ENCODE measurements around the gene INPP5A. TPM values are rescaled to one million over a fixed set of nuclear protein-coding genes. Genes with fewer than 3 reads are reported as not detected.
"Not testable (repeated sequence)": the region's sequence is repeated elsewhere in the genome, so short reads cannot be mapped to it uniquely, and the experiment has no call there.

The INPP5A gene
- total RNA-seq, 2 experiments from 2014 or later: 9.1 to 9.9 TPM

DNA sequence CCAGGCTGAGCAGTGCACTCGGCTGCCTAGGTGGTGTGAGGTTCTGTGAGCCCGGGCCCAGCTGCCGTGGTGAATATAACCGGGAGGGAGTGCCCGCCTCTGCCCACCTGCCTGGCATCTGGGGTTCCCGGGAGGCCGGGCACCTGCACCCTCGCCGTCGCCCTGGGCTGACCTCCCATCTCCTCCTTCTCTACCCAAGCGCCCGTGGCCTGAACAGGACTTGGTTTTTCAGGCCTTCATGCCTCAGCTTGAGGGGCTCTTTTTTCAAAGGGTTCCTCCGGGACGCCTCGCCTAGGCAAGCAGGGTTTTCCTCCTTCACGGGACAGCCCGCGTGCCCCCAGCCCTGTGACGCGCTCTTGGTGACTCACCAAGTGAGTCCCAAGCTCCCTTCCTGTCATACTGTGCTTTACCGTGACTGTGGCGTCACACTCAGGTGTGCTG, 9.9 kb downstream of the INPP5A start:
- ChIA-PET POLR2A (no interaction called here), CTCF (interaction anchor here (1.0 kb wide), 1 partner anchor 116 kb away, joined by 3 read pairs; no protein-coding TSS in a partner anchor)
- no peak for DNase-seq
- no peaks in the 10 kb centered on the region for H3K27me3 Mint-ChIP-seq
- no peak overlapping the region for H3K27ac Mint-ChIP-seq
- peaks cover 57% of the 10 kb centered on the region for H3K4me1 Mint-ChIP-seq
- peaks cover 9% of the 10 kb centered on the region for H3K36me3 Mint-ChIP-seq (ENCODE audit: low read depth)
- no peak overlapping the region for H3K4me3 Mint-ChIP-seq
- no peaks in the 10 kb centered on the region for H3K9me3 Mint-ChIP-seq

DNA sequence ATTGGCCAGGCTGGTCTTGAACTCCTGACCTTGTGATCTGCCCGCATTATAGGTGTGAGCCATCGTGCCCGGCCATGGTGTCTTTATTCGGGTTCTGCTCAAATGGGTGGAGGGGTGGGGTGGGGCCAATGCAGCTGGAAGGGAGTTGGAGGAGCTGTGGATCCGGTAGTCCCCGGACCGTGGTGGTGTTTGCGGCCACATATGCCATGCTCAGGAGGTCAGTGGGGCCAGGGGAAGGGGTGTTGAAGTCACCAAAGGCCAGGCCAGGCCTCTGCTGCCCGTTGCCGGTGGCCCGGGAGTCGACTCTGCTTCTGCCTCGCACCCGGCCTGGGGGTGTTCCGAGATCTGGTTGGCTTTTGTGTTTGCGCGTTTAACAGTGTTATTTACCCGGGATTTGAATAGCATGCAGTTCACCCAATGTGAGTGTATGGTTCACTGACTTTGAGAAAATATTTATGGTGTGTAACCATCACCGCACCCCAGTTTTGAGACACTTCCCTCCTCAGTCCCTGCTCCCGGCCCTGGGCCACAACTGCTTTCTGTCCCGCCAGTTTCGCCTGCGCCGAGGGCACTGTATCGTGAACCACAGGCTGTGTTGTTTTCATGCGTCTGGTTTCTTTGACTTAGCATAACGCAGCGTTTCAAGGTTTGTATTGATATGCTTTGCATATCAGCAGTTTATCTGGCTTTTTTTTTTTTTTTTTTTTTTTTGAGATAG, 10.7 kb downstream of the INPP5A start:
- H3K4me1 Mint-ChIP-seq: peaks cover 49% of the 10 kb centered on the region
- H3K36me3 Mint-ChIP-seq (ENCODE audit: low read depth): peaks cover 7% of the 10 kb centered on the region
- no peaks in the 10 kb centered on the region for H3K9me3 Mint-ChIP-seq
- no peaks in the 10 kb centered on the region for H3K27me3 Mint-ChIP-seq
- no peak overlapping the region for H3K4me3 Mint-ChIP-seq
- ChIA-PET POLR2A (no interaction called here), CTCF (interaction anchor here (0.5 to 1.2 kb wide), 3 partner anchors 12 to 341 kb away, joined by 3 to 4 read pairs (median 3); no protein-coding TSS in a partner anchor)
- no peak for DNase-seq
- H3K27ac Mint-ChIP-seq: no peak overlapping the region

- Mint-ChIP-seq H3K27me3 (no peaks in the 10 kb centered on the region), H3K4me3 (no peak overlapping the region), H3K4me1 (peaks cover 44% of the 10 kb centered on the region), H3K9me3 (no peaks in the 10 kb centered on the region), H3K36me3 (ENCODE audit: low read depth) (peaks cover 6% of the 10 kb centered on the region), H3K27ac (no peak overlapping the region)
- DNase-seq: no peak
- ChIA-PET CTCF (interaction anchor here (1.2 kb wide), 1 partner anchor 11 kb away, joined by 4 read pairs; no protein-coding TSS in a partner anchor), POLR2A (no interaction called here)
Measured at GRCh38 chr10:132548869-132549268, 11.3 kb downstream of the INPP5A start.

DNA sequence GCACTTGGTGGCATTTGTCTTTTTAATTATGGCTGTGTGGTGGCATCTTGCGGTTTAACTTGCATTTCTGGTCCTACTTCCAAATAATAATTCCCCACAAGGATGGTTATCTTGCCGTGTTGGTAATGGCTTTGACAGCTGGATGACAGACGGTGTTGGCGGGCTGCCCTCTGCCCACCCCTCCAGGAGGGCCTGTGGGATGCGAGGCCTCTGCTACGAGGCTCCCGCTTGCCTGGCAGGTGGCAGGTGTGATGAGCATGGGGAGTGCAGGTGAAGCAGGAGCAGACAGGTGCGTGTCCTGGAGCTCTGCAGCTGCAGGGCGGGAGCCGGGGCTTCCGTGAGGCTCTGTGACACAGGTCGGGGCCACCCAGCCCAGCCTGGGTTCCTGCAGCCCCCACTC, 11.8 kb downstream of the INPP5A start:
- ChIA-PET CTCF (no interaction called here), POLR2A (no interaction called here)
- H3K4me3 Mint-ChIP-seq: no peak overlapping the region
- peaks cover 3% of the 10 kb centered on the region for H3K36me3 Mint-ChIP-seq (ENCODE audit: low read depth)
- no peak for DNase-seq
- no peaks in the 10 kb centered on the region for H3K27me3 Mint-ChIP-seq
- peaks cover 39% of the 10 kb centered on the region for H3K4me1 Mint-ChIP-seq
- no peak overlapping the region for H3K27ac Mint-ChIP-seq
- no peaks in the 10 kb centered on the region for H3K9me3 Mint-ChIP-seq

DNA sequence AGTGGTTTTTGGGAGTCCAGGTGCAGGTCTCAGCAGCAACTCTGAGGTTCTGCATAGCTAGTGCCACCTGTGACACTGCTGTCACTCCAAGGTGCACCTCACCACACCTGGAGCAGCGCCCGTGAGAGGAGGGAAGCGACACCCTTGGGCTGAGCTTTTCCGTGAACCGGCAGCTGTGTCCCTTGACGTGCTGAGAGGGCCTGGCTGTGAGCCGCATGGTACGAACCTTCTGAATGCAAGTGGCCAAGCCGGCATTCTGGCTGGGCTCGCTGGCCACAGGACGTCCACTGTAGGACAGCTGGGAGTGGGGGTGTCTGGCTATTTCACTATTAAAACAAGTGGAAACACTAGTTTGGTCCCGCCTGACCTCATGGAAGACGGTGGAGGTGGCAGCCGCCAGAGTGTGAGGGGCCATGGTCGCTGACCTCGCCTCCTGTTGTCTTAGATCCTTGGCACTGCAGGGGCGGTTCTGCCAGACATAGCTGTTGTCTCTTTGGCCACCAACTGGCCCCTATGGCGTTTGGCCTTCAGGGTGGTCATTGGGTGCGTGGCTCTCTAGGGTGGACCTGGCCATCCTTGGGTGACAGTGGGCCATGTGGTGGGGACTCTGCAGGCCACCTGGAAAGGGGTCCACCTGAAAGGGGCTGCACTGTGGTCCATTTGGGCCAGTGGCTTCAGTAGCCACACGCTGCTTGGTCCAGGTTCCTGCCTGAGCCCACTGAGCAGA, 12.9 kb downstream of the INPP5A start:
- H3K9me3 Mint-ChIP-seq: no peaks in the 10 kb centered on the region
- no peak for DNase-seq
- H3K4me1 Mint-ChIP-seq: peaks cover 28% of the 10 kb centered on the region
- H3K27me3 Mint-ChIP-seq: no peaks in the 10 kb centered on the region
- H3K4me3 Mint-ChIP-seq: no peak overlapping the region
- H3K36me3 Mint-ChIP-seq (ENCODE audit: low read depth): no peaks in the 10 kb centered on the region
- ChIA-PET POLR2A (no interaction called here), CTCF (interaction anchor here (1.3 to 2.2 kb wide), 2 partner anchors 10 to 71 kb away, joined by 3 to 7 read pairs; no protein-coding TSS in a partner anchor)
- H3K27ac Mint-ChIP-seq: peak overlapping the region; percentile 85

DNA sequence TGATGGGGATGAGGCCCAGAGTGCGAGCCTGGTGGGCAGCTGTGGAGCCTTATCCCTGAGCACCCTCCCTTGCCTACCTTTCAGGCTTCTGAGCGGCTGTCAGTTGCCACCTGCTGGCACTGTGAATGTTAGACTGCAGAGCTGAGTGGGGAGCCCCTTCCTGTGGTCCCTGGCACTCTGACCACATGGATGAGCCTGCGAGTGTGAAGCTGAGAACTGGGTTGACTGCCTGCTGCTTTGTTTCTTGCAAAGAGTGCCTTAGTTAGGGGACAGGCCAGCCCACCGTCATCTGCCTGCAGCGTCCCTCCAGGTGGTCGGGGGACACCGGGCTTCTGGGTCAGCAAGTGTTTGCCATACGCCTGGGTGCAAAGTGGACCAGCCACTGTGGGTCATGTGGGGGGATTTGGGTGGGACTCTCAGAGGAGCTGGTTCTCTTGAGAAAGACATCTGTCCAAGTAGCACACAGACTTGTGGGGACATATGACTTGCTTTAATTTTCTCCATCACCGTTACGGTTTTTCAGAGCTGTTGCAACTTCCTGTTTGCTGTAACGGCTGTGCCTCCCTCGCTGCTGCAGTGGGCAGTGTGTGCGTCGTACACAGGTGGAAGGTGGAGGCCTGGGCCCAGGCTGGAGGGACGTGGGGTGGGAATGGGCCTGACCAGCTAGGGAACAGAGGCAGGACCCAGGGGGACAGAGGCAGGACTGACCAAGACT, 13.7 kb downstream of the INPP5A start:
- Mint-ChIP-seq H3K4me1 (peaks cover 29% of the 10 kb centered on the region), H3K4me3 (peak overlapping the region; percentile 48), H3K9me3 (no peaks in the 10 kb centered on the region), H3K27ac (peak overlapping the region; percentile 85), H3K27me3 (no peaks in the 10 kb centered on the region), H3K36me3 (ENCODE audit: low read depth) (no peaks in the 10 kb centered on the region)
- peak; percentile 49 for DNase-seq
- ChIA-PET POLR2A (no interaction called here), CTCF (interaction anchor here (0.9 to 2.2 kb wide), 4 partner anchors 10 to 82 kb away, joined by 3 to 7 read pairs (median 3); no protein-coding TSS in a partner anchor)

DNA sequence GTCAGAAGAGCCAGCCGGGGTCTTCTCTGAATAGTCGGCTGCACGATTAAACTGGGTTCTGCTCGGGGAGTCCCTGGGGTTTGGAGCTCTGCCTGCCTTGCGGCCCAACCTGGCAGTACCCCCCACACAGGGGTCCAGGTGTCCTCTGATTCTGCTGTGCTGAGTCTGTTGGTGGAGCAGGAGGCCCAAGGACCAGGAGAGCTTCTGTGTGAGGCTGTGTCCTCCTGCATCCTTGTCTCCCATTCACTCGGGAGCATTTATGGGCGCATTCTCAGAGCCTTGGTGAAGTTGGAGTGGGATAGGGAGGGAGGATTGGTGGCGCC, 14.2 kb downstream of the INPP5A start:
- Mint-ChIP-seq H3K27ac (peak overlapping the region; percentile 85), H3K4me3 (peak overlapping the region; percentile 48), H3K4me1 (peaks cover 32% of the 10 kb centered on the region), H3K36me3 (ENCODE audit: low read depth) (no peaks in the 10 kb centered on the region), H3K9me3 (no peaks in the 10 kb centered on the region), H3K27me3 (no peaks in the 10 kb centered on the region)
- no peak for DNase-seq
- CTCF ChIA-PET: interaction anchor here (0.9 to 2.2 kb wide), 3 partner anchors 11 to 82 kb away, joined by 3 to 7 read pairs (median 3); no protein-coding TSS in a partner anchor
- POLR2A ChIA-PET: no interaction called here

DNA sequence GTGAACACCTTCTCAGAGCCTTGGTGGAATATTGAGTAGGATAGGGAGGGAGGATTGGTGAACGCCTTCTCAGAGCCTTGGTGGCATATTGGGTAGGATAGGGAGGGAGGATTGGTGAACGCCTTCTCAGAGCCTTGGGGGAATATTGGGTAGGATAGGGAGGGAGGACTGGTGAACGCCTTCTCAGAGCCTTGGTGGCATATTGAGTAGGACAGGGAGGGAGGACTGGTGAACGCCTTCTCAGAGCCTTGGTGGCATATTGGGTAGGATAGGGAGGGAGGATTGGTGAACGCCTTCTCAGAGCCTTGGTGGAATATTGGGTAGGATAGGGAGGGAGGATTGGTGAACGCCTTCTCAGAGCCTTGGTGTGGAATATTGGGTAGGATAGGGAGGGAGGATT, 15.0 kb downstream of the INPP5A start:
- POLR2A ChIA-PET; H3K27me3 Mint-ChIP-seq; CTCF ChIA-PET; H3K36me3 Mint-ChIP-seq (ENCODE audit: low read depth); DNase-seq; H3K27ac Mint-ChIP-seq; H3K4me3 Mint-ChIP-seq; H3K9me3 Mint-ChIP-seq: not testable (repeated sequence)
- peaks cover 30% of the 10 kb centered on the region for H3K4me1 Mint-ChIP-seq

GRCh38 chr10:132553568-132553967, 16.0 kb downstream of the INPP5A start:
- H3K9me3 Mint-ChIP-seq; DNase-seq; H3K36me3 Mint-ChIP-seq (ENCODE audit: low read depth); H3K27me3 Mint-ChIP-seq; H3K4me3 Mint-ChIP-seq; H3K27ac Mint-ChIP-seq; CTCF ChIA-PET; POLR2A ChIA-PET: not testable (repeated sequence)
- H3K4me1 Mint-ChIP-seq: peaks cover 30% of the 10 kb centered on the region

DNA sequence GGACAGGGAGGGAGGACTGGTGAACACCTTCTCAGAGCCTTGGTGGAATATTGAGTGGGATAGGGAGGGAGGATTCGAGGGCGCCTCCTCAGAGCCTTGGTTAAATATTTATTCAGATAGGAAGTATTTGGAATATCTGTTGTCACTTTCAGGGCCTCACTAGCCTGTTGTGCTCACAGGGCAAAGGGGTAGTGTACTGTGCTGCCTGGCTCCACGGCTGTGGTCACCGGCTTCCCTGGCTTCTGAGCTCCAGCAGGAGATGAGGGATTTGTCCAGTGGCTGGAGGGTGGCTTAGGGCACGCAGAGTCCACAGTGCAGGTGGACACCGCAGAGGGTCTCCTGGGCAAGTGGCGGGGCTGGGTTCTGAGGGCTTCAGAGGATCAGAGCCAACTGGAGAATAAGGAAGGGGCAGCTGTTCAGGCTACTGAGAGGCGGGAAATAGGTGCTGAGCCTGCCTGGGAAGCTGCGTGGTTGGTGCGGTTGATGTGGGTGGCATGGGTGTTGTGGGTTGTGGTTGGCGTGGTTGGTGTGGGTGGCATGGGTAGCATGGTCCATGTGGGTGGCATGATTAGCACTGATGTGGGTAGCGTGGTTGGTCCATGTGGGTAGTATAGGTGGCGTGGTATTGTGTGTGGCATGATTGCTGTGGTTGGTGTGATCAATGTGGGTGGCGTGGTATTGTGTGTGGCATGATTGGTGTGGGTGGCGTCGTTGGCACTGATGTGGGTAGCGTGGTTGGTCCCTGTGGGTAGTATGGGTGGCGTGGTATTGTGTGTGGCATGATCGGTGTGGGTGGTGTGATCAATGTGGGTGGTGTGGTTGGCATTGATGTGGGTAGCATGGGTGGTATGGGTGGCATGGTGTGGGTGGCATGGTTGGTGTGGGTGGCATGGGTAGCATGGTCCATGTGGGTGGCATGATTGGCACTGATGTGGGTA, 16.7 kb downstream of the INPP5A start:
- H3K4me3 Mint-ChIP-seq: no peak overlapping the region

GRCh38 chr10:132554991-132555647, 17.5 kb downstream of the INPP5A start:
- ChIA-PET CTCF (no interaction called here), POLR2A (no interaction called here)
- H3K4me1 Mint-ChIP-seq: peaks cover 35% of the 10 kb centered on the region
- peak; percentile 58 for DNase-seq
- H3K9me3 Mint-ChIP-seq: no peaks in the 10 kb centered on the region
- H3K27me3 Mint-ChIP-seq: no peaks in the 10 kb centered on the region
- H3K27ac Mint-ChIP-seq: no peak overlapping the region
- no peaks in the 10 kb centered on the region for H3K36me3 Mint-ChIP-seq (ENCODE audit: low read depth)
- peak overlapping the region; percentile 21 for H3K4me3 Mint-ChIP-seq

More for the DNA sequence above, 16.7 kb downstream of the INPP5A start:
- Mint-ChIP-seq H3K36me3 (ENCODE audit: low read depth) (no peaks in the 10 kb centered on the region), H3K9me3 (no peaks in the 10 kb centered on the region), H3K27me3 (no peaks in the 10 kb centered on the region), H3K27ac (no peak overlapping the region), H3K4me1 (peaks cover 30% of the 10 kb centered on the region)
- POLR2A ChIA-PET: no interaction called here
- CTCF ChIA-PET: no interaction called here
- no peak for DNase-seq

All from activated CD4-positive, alpha-beta T cell treated with anti-CD3 and anti-CD28 coated beads, Interleukin-2, amount 10 ng/mL, durations not matched to agents 7 days and 5 days (primary cell).